Measurements from ENCODE around the gene GNA12. TPM values are rescaled to one million over a fixed set of nuclear protein-coding genes. Genes with fewer than 3 reads are reported as not detected.

GNA12 gene
- polyA plus RNA-seq, 3 donors: 36.6 to 45.7 (median 45.6) TPM

DNA sequence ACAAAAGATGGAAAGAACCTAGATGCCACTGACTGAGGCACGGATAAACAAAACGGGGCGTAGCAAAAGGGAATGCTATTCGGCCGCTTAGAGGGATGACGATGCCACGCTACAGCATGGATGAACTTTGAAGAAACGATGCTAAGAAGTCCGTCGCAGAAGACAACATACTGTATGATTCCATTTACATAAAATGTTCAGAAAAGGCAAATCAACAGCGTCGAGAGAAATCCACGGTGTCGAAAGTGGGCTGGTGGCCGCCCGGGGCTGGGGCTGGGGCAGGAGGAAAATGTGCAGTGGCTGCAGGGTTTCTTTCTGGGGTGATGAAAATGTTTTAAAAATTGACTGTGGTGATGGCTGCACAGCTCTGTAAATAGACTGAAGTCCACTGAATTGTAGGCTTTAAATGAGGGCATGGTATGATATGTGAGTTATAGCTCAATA, 24.1 kb downstream of the GNA12 start:
- no peak for DNase-seq

DNA sequence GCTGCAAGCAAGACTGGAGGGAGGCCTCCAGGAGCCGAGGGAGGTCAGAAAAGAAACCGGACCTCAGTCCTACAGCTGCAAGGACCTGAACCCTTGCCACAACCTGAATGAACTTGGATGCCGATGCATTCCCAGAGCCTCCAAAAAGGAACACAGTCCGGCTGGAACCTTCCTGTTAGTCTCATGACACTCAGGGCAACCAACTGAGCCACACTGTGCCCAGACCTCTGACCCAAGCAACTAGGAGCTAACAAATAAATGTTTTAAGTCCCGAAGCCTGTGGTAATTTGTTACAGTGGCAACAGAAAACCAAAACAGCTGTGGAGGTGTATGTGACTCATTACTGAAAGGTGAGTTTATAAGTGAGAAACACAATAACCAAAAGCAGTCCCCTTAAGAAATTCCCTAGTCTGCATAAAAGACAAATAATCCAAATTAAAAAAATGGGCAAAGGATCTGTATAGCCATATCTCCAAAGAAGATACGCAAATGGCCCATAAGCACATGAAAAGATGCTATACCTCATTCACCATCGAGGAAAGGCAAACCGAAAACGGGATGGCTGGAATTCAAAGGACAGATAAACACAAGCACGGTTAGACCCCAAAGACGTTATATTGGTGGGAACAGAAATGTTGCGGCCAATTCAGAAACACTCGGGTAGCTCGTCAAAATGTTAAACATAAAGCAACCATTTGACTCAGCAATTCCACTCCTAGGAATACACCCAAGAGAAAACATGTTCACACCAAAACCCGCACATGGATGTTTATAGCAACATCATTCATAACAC, 24.8 kb downstream of the GNA12 start:
- DNase-seq: no peak

DNA sequence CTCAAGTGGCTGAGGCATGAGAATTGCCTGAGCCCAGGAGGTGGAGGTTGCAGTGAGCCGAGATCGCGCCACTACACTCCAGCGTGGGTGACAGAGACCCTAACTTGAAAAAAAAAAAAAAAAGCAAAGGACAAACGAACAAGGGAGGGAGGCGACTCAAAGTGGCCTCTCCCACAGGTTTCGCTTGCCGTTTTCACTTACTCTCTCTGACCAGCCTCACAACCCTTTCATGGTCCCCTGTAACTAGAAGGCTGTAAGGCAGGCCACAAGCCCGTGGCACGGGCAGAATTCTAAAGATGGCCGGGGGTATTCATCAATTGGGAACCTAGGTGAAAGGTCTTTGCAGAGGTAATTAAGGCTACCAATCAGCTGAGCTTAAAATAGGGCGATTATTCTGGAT, 25.5 kb downstream of the GNA12 start:
- no peak for DNase-seq

DNA sequence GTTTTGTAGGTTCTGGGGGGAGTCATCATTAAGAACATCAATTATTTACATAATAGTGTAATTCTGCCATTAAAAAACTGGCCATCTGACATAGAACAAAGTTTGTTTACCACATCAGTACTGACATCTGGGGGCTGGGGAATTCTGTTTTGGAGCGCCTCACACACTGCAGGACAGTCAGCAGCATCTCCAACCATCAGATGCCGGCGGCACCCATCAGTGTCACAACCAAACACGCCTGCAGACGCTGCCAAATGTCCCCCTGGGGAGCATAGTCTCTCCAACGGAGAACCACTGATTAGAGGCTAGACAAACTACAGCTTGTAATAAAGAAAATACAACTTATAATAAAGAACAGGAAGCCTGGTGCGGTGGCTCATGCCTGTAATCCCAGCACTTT, 26.0 kb downstream of the GNA12 start:
- DNase-seq: no peak

DNA sequence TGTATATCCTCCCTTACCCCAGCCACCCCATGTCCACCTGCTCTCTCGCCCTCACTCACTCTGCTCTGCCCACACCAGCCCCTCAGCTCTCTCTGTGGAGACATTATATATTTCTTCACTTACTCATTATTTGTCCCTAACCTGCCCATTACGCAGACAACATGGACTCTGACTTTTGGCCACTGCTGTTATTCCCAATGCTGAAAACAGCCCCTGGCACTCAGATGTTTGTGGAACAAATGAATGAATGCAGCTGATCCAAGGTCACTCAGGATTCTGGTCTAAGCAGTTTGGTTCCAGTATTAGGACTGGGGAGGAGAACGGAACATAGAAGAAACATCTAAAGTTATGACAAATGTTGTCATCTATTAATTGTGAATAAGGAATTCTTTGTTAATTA, 26.7 kb downstream of the GNA12 start:
- DNase-seq: no peak

DNA sequence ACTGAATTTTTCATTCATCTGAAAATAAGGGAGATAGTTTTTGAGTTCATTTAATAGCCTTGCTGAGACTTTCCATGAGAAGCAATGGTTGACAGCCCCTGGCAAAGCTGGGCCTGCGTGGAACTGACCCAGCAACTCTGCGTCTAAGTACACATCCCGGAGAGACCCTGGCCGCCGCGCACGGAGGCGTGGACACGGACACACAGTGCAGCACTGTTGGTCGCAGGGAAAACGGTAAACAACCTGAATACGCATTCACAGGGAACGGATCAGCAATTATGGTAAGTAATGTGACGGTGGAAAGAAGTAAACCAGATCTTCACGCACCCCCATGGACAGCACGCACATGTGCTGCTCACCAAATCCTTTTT, 28.2 kb downstream of the GNA12 start:
- no peak for DNase-seq

DNA sequence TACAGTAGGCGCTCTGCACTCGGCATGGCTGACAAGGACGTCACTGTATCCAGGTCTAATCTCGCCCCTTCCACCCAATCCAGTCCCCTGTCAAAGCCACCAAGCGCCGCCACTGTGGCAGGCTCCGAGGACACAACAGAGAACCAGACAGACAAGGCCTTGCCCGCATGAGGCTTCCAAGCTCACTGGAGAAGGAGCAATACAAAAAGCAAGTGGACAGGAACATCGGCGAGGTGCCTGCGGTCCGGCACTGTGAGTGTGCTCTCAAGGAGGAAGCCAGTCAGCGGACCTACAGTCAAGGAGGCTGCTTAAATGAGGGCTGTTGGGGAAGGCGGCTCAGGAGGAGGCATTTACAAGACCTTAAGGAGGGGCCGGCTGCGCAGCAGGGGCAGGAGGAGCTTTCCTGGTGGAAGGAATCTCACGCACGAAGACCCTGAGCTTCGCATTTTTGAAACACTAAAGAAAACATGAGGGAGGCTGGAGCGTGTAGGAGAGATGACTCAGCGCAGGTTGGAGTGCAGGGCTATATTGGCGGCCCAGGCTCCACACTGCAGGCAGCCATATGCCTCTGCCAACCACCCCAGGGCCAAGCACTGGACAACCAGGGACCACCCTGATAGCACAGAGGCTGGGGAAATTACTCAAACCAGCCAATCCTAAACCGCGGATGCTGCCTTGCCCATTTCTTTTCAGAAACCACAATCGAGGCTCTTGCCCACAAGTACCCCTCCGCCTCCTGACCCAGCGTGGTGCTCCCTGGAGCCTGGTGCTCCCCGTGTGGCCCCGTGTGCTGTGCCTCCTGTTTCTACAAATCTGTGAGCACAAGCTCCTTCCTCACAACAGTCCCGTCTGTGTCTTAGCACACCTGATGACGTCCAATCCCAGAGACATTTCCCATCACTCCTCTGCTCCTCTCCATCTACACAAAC, 28.9 kb downstream of the GNA12 start:
- no peak for DNase-seq

DNA sequence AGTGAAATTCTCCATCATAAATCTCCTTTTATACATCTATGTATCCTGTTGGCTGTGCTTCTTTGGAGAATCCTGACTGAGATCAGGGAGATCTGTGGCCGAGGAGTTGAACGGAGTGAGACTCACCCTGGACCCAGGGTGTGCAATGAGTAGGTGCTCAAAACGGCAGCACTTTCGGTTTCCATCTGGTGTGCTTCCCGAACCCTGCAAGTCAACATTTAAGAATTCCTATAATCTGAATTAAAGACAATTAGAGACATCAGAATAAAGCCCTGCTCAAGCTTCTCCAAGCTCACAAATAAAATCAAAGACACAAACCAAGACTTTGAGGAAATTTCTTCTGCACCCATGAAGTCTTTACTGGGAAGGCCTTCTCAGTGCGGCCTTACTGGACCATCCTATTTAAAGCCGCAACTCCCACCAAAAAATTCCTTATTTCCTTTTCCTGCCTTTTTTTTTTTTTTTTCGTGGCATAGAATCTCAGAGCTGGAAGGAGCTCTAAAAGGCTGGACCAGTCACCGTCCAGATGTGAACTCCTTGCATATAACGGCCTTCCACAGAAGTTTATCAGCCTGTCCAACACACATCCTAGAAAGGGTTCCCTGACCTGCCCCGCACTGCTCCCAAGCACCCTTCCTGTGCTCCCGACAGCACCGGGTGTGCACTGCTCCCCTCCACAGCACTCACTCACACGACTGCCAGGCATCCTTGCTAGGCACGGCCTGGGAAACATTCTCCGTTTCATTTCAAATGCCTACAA, 29.7 kb downstream of the GNA12 start:
- no peak for DNase-seq

DNA sequence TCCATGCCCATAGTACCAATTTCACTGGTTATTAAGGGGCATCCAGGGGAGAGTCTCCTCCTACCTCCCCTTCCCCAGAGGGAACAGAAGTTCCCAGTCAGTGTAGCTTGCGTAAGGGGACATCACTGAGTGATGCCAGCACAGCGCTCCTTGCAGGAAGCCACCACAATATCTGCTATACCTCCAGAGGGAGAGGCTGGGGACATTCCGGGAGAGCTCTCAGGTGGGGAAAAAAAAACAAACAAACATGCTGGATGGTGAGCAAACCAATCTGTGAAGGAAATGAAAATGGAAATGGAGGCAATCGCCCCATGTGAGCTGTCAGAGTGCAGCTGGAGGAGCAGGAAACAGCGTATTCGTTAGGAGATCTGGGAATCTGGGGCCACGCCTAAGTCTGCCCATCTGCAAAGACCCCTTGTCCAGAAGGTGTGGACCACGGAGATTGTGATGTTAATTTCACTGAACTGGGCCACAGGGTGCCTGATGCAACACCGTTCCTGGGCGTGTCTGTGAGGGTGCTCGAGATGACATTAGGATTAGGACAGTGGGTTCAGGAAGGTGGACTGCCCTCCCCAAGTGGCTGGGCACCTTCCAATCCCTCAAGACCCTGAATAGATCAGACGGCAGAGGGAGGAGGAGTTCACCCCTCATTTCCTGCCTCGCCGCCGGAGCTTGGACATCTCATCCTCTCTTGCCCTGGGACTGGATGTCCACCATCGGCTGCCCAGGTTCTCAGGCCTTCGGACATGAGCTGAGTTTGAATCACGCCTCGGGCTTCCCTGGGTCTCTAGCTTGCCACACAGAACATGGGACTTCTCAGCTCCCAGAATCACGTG, 30.5 kb downstream of the GNA12 start:
- DNase-seq: no peak

DNA sequence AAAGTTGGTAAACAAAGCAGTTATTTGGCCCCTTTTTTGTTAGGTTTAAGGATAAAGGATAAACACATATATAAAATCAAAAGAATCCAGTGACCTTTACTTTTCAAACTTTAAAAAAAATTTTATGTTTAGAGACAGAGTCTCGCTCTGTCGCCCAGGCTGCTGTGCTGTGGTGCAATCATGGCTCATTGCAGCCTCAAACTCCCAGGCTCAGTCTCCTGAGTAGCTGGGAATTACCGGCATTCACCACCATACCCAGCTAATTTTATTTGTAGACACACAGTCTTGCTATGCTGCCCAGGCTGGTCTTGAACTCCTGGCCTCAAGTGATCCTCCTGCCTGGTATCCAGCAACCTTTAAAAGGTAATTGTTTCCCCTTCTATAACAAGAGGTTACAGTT, 31.3 kb downstream of the GNA12 start:
- no peak for DNase-seq

DNA sequence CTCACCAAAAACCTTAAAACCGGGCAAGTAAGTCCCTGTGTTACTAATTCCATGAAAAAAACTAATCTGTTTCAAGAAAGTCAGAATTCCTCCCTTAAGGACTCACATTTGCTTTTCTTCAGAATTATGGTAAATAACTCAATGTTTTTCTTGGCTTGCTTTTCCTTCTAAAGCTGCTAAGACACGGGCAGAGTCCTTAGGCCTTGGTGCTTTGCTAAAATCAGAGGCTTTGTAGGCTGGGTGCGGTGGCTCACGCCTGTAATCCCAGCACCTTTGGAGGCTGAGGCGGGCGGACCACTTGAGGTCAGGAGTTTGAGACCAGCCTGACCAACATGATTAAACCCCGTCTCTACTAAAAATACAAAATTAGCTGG, 32.0 kb downstream of the GNA12 start:
- no peak for DNase-seq

DNA sequence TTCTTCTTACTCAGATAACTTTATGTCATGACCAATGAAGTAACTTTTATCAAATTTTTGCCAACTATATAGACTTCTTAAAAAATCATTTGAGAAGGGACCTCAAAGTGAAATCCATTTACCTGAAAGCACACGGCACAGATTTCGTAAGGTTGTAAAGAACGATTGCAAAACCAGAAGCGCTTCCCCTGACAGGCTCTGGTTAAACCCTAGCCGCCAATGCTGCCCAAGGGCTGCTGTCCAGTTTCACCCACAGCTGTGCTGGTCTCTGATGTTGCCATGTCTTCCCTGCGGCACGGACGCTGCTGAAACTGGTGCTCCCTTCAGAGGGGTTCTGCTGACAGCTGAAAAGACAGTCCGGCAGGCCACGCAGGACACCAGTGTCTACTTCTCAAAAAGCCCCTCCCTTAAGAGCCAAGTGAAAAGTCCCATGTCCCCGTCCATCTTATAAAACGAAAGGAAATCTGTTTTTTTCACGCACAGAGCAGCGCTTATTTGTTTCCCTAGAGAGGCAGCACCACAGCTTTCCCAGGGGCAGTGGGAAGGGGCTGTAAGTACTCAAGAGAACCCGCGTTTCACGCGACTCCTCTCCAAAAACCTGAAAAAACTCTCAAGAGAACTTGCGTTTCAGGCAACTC, 32.5 kb downstream of the GNA12 start:
- no peak for DNase-seq

DNA sequence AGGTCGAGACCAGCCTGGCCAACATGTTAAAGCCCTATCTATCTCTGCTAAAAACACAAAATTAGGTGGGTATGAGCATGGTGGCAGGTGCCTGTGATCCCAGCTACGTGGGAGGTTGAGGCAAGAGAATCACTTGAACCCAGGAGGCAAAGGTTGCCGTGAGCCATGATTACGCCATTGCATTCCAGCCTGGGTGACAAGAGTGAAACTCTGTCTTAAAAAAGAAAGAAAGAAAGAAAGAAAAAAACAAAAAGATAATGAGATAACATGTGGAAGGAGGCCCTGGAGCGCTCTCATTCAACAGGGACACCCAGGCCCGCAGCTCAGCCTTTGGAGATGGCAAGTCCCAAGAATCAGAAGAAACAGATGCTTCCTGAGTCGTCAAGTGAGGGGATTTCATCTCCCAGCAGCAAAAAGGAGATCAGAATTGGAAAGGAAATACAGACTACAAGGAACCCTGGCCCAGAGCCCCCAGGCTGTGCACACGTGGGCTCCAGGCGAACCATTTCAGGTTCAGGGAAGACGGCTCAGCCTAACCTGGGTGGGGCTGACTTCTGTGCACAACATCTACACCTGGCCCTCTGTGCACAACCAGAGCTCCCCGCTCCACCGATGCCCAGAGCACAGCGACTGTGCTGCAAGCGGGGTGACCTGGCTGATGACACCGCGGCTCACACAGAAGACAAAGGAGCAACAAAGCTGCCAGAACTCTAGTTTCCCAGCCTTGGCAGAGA, 33.3 kb downstream of the GNA12 start:
- no peak for DNase-seq

DNA sequence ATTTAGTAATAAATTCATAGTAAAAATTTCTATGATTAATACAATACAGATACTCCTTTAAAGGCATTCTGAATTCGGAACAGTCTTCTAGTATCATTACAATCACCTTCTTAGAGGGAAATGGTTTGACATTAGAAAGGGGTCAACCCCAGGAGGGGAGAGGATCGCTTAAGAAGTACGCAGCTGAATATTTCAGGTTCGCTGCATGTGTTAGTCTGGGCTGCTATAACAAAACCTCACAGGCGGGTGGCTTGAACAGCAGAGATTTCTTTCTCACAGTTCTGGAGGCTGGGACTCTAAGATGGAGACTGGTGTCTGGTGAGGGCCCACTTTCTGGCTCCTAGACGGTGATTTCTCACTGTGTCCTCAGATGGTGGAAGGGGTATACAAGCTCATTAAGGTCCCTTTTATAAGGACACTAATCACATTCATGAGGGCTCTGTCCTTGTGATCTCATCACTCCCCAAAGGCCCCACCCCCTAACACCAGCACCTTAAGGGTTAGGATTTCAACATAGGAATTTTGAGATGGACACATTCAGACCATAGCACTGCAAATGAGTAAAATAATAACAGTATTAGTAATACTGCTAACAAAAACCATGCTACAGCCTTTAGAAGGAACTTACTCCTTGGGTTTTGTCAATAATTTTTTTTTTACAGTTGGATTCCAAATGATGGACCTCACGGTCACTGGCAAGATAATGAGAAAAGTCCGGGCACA, 34.0 kb downstream of the GNA12 start:
- no peak for DNase-seq

DNA sequence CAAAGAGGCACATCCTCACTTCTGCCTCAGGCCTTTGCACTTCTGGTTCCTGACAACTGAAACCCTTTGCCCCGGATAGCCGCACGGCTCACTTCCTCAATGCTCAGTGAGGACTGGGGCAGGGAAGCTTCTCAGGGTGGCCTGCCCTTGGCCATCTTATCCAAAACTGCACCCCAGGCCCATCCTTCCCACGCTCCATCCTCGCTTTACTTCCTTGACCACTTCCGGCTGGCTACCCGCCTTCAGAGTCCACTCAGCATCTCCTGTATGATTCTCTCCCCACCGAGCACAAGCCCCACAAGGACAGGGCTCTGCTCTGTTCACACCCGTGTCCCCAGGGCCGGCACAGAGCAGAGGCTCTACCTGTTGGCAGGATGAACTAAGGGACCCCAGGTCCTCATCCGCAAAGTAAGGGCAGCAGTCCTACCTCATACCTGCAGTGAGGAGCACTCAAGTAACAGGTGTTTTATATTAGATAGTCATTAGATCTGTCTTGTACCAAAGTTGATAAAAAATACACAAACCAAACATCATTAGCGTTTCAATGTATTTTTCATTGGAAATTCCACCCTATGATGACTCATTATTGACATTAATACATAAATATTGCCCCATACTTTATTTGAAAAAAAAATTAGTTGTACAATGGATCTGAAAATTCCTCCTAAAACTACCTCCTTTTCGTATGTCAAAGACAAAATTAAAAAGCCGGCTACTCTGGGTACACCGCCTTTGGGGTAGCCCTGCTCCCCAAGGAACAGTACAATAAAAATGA, 35.0 kb downstream of the GNA12 start:
- no peak for DNase-seq

DNA sequence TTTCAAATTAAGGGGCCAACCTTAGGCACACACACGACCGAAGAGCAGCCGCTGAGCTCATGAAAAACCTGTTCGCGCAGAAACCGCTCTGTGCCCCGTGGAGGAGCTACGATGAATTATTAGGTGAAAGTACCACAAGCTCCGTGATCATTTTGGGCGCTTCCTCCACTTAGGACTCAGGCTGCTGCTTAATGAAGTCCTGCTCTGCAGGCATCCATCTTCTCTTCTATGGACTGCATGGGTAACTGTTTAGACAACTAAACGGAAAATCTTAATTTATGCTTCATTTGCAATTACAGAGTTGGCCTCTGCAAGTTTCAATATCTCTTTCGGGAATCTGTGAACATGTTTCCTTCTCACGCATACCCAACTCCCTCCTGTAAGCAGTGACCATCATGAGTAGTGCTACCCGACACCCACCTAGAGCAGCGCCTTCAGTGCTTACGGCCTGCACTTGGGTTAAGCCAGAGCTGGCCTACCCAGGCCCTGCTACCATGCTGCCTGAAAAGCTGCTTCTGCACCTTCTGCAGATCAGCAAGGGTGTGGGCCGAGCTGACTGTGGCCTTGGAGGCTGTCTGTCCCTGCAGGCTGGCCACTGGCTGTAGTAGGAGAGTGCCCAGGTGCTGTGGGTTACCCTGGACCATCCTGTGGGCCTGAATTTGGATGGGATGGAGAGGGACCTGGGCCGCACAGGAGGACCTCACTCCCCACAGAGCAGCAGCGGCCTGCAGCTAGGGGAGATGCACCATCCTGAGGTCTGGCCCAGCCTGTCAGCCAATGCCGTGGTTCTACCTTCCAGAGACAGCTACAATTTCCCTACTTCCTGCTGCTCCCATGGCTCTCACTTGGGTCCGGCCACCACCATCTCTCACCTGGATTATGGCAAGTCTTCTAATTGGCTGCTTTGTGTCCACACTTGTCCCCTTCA, 36.0 kb downstream of the GNA12 start:
- DNase-seq: no peak

DNA sequence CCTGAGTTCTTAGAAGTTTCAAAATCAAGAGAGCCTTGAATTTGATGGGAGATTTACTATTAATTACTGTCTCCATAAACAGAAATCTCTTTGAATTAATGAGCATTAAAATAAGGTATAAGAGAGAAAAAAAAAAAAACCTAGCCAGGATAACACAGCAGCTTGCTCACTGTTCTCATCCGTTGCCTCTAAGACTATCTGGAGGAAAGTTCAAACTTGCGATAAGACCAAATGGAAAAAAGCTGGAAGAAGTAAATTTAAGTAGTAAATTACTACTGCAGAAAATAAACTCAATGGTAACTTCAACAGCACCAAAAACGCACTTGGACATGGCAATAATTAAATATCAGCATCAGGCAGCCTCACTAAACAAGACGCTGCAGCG, 36.7 kb downstream of the GNA12 start:
- no peak for DNase-seq

DNA sequence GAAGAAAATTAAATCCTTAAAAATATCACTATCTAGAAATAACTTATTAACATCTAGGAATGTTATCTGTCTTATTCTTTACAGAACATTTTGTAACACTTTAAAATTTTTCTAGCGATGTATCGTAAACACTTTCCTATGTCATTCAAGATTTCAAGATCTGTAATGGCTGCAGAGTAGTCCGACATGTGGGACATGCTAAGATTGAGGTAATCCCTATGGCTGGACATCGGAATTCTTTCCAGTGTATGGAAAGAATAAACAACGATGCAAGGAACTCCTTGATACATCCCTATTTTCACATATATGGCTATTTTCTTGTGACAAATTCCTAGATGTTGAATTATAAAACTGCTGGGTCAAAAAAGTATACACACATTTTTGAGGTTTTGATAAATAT, 37.5 kb downstream of the GNA12 start:
- no peak for DNase-seq

Measured in renal pelvis (tissue), 4 donors.